Bronchial epithelial cell (primary cell): ENCODE measurements around the gene PIP5K1C. TPM values are rescaled to one million over a fixed set of nuclear protein-coding genes. Genes with fewer than 3 reads are reported as not detected.

Source experiments
- DNase-seq: peaks from one replicate; pipeline ENCODE4 v3.0.0-alpha.2; 2010; ENCODE audit warnings: low read depth
- FAIRE-seq: peaks from 2 replicates; lab custom pipeline; 2011; peaks lifted over from hg19 to GRCh38; lab: Jason Lieb, UNC
- H3K27me3 ChIP-seq: 2 replicates; pipeline ENCODE4 v1.5.1; 2011; ENCODE audit warnings: low read length; ENCODE audit not compliant: control insufficient read depth, insufficient read depth
- H3K36me3 ChIP-seq: 2 replicates; pipeline ENCODE4 v1.5.1; 2011; ENCODE audit warnings: low read length; ENCODE audit not compliant: control insufficient read depth, insufficient read depth
- H3K4me3 ChIP-seq: 2 replicates; pipeline ENCODE4 v1.5.1; 2011; ENCODE audit warnings: mild to moderate bottlenecking, low read depth, low read length, control low read depth
- CTCF ChIP-seq: IDR thresholded peaks from 2 replicates; pipeline ENCODE4 v1.5.1; 2011; ENCODE audit warnings: mild to moderate bottlenecking, moderate library complexity, low read length, control low read depth, inconsistent platforms; ENCODE audit not compliant: insufficient read depth, severe bottlenecking
- total RNA-seq: library from RNA; depleted of rRNA; stranded (reverse); fragments of >200 nt; gene quantifications from 2 replicates; pipeline ENCODE4 v1.2.1, GENCODE V29; 2014

Gene PIP5K1C, protein sequence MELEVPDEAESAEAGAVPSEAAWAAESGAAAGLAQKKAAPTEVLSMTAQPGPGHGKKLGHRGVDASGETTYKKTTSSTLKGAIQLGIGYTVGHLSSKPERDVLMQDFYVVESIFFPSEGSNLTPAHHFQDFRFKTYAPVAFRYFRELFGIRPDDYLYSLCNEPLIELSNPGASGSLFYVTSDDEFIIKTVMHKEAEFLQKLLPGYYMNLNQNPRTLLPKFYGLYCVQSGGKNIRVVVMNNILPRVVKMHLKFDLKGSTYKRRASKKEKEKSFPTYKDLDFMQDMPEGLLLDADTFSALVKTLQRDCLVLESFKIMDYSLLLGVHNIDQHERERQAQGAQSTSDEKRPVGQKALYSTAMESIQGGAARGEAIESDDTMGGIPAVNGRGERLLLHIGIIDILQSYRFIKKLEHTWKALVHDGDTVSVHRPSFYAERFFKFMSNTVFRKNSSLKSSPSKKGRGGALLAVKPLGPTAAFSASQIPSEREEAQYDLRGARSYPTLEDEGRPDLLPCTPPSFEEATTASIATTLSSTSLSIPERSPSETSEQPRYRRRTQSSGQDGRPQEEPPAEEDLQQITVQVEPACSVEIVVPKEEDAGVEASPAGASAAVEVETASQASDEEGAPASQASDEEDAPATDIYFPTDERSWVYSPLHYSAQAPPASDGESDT
- 6.3 and 6.9 TPM in 2 replicates for total RNA-seq

GRCh38 chr19:3700242-3701032 is at the start of gene PIP5K1C:
Gene PIP5K1C, minus strand, starts transcription at chr19:3700468. Its CDS starts 78 bp downstream, at chr19:3700390.
- H3K4me3 ChIP-seq = peak within 1 kb of the TSS; percentile 77
- peak; percentile 71 for TF ChIP-seq CTCF
- peak; percentile 59 for DNase-seq
- no peak for FAIRE-seq
- H3K36me3 ChIP-seq = peaks cover 1% of the 10 kb centered on the region
- no peaks in the 10 kb centered on the region for H3K27me3 ChIP-seq

DNA sequence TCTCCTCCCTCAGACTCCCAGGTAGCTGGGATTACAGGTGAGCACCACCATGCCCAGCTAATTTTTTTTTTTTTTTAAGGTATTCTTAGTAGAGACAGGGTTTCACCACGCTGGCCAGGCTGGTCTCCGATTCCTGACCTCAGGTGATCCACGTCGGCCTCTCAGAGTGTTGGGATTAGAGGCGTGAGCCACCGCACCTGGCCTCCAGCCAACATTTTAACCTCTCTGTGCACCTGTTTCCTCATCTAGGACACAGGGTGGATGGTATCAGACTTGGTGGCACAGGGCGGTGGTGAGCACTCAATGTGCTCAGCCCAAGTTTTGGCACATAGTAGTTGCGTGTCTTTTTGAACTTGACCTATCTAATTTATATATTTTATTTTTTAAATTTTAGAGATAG is 48.7 kb upstream of the PIP5K1C start:
- no peak for DNase-seq
- Histone ChIP-seq H3K4me3 (no peak overlapping the region), H3K27me3 (no peaks in the 10 kb centered on the region), H3K36me3 (peaks cover 2% of the 10 kb centered on the region)
- no peak for TF ChIP-seq CTCF
- FAIRE-seq = no peak

DNA sequence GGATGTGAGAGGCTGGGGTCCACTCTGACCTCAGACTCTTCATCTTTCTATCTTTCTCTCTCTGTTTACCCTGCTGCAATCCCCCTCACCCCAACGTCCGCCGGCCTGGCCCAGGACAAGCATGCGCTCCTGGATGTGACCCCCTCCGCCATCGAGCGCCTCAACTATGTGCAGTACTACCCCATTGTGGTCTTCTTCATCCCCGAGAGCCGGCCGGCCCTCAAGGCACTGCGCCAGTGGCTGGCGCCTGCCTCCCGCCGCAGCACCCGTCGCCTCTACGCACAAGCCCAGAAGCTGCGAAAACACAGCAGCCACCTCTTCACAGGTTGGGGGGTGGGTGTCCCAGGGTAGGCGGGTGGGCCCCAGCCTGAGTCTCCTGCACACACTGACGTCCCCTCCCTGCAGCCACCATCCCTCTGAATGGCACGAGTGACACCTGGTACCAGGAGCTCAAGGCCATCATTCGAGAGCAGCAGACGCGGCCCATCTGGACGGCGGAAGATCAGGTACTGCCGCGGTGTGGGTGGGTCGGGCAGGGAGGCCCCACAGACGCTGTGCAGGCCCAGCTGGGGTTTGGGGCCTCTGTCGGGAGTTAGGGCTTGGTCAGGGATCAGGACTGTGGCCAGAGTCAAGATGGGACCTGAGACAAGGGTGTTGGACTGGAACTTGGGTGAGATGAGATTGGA is 46.2 kb upstream of the PIP5K1C start:
- TF ChIP-seq CTCF = no peak
- DNase-seq = no peak
- H3K4me3 ChIP-seq = no peak overlapping the region
- H3K36me3 ChIP-seq = no peaks in the 10 kb centered on the region
- H3K27me3 ChIP-seq = no peaks in the 10 kb centered on the region
- no peak for FAIRE-seq

DNA sequence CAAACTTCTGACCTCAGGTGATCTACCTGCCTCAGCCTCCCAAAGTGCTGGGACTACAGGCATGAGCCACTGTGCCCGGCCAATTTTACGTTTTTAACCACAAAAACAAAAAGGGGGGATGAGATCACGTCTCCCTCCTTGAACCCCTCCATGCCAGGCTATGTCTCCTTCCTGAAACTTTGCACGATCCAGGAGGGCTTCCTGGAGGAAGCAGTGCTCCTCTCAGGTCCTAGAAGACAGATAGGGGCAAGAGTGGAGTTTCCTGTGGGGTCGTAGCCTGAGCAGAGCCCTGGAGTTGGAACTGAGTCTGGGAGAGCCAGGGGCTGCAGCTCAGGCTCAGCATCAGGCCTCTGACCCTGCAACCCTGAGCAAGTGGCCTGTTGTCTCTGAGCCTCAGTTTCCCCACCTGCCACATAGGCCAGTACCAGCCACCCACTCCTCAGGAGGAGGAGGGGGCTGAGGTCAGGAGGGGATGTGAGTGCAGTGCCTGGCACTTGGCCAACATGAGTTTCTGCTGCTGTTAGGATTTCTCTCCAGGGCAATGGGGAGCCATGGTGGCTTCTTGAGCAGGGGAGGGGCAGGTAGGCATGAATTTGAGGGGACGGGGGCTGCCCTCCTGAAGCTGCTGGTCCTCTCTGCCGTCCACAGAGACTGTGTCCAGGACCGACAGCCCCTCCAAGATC is 45.2 kb upstream of the PIP5K1C start:
- FAIRE-seq (no peak), DNase-seq (no peak)
- TF ChIP-seq CTCF = no peak
- Histone ChIP-seq H3K4me3 (no peak overlapping the region), H3K36me3 (no peaks in the 10 kb centered on the region), H3K27me3 (no peaks in the 10 kb centered on the region)

DNA sequence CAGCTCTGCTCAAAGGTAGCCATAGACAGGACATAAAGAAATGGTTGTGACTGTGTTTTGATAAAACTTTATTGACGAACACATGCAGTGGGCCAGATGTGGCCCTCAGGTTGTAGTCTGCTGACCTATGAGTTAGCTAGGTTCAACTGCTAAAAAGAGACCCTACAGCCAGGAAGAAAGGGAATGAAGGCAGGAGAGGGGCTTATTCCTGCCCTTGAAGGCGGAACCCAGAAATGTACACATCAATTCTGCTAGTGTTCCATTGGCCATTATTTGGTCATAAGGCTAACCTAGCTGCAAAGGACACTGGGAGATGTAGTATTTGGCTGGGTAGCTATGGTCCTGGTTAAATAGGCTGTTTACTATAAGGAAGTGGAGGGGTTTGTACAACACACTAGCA is 43.2 kb upstream of the PIP5K1C start:
- no peak for TF ChIP-seq CTCF
- Histone ChIP-seq H3K27me3 (no peaks in the 10 kb centered on the region), H3K4me3 (no peak overlapping the region), H3K36me3 (no peaks in the 10 kb centered on the region)
- FAIRE-seq (peak; percentile 50), DNase-seq (no peak)
